Measurements from ENCODE around the gene NMNAT2. TPM values are rescaled to one million over a fixed set of nuclear protein-coding genes. Genes with fewer than 3 reads are reported as not detected.
"Not testable (repeated sequence)": the region's sequence is repeated elsewhere in the genome, so short reads cannot be mapped to it uniquely, and the experiment has no call there.

NMNAT2 gene
- total and polyA plus RNA-seq, 10 of the 15 experiments (the other 5 are each of a cell fraction or from before 2014, with no cell fraction given): 0.02 to 2.0 (median 0.60) TPM

DNA sequence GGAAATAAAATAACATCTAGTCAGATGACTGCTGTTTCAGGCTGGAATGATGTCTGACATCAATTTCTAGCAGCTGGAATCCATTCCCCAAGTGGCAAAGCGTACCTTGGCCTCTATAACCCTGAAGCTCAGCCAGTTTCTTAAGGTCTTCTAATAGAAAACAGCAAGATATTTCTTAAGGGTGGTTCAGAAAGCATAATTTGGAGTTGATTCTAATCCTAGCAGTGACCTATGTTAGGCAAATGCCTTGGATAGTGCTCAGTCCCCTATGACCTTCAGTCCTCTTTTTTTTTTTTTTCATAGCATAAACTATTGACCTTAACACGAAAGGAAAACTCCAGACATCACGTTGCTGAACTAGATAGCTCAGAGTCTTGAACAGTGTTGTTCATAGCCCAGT, 175.6 kb downstream of the NMNAT2 start:
- no peak for TF ChIP-seq HDAC6 (IDR thresholded peaks at IDR 0.05; ENCODE audit: unreplicated experiment)
- no peak for TF ChIP-seq IRF3 (IDR thresholded peaks at IDR 0.05)
- TF ChIP-seq KDM1A (IDR thresholded peaks at IDR 0.05; ENCODE audit: borderline replicate concordance): no peak
- no peak overlapping the region for H3K4me2 ChIP-seq (ENCODE audit: control insufficient read depth, insufficient read depth)
- WGBS (ENCODE audit: insufficient coverage, insufficient replicate concordance, low lambda C conversion rate, missing lambda C conversion rate): 10% methylated on average over 3 of the region's 3 CpGs
- SMC1A ChIA-PET (ENCODE audit: uncharacterized antibody, unreplicated experiment): interaction anchor here (1.1 to 2.0 kb wide), 4 partner anchors 10 to 17 kb away, joined by 3 to 6 read pairs (median 4); no protein-coding TSS in a partner anchor
- no peak overlapping the region for H3K27ac ChIP-seq (ENCODE audit: control insufficient read depth, insufficient read depth)
- H3K4me1 ChIP-seq (ENCODE audit: control insufficient read depth, insufficient read depth, low read length): no peaks in the 10 kb centered on the region
- ATAC-seq: no peak
- no peaks in the 10 kb centered on the region for H3K36me3 ChIP-seq (ENCODE audit: control insufficient read depth in 2 of 2, insufficient read depth in 2 of 2, low read length in 1 of 2)
- no peaks in the 10 kb centered on the region for H3K79me2 ChIP-seq (ENCODE audit: control insufficient read depth, insufficient read depth, low read length)
- H2AFZ ChIP-seq (ENCODE audit: control insufficient read depth, low read depth, low read length): no peak overlapping the region
- no peaks in the 10 kb centered on the region for H4K20me1 ChIP-seq (ENCODE audit: control insufficient read depth, insufficient read depth)
- POLR2A ChIA-PET: no interaction called here
- no peak for DNase-seq (ENCODE audit: low read depth, low spot score)
- FAIRE-seq: no peak
- no TSS peak for BruUV-seq (replicated peaks)
- CTCF ChIA-PET: interaction anchor here (0.8 to 2.5 kb wide), 3 partner anchors 14 to 35 kb away, joined by 3 to 16 read pairs (median 4); no protein-coding TSS in a partner anchor
- in situ Hi-C loops (cut with MboI): no loop called here
- no peaks in the 10 kb centered on the region for H3K27me3 ChIP-seq (replicated peaks in 1 of 2; ENCODE audit: control insufficient read depth in 2 of 2, insufficient read depth in 2 of 2, low read length in 1 of 2)
- RAD21 ChIA-PET (ENCODE audit: unreplicated experiment): interaction anchor here (0.9 to 1.2 kb wide), 2 partner anchors 18 to 35 kb away, joined by 3 read pairs; no protein-coding TSS in a partner anchor
- intact Hi-C loops (cut with micrococcal nuclease; ENCODE audit: unreplicated experiment): no loop called here
- no peaks in the 10 kb centered on the region for H3K9me3 ChIP-seq (replicated peaks; ENCODE audit: control insufficient read depth, insufficient read depth, low read length)
- no peak overlapping the region for H3K9ac ChIP-seq (ENCODE audit: control insufficient read depth, insufficient read depth, low read length)
- H3K4me3 ChIP-seq: no peak overlapping the region

GRCh38 chr1:183241471-183241870, 176.7 kb downstream of the NMNAT2 start:
- Histone ChIP-seq H3K27me3 (replicated peaks in 1 of 2; ENCODE audit: control insufficient read depth in 2 of 2, insufficient read depth in 2 of 2, low read length in 1 of 2) (no peaks in the 10 kb centered on the region), H2AFZ (ENCODE audit: control insufficient read depth, low read depth, low read length) (no peak overlapping the region), H3K4me3 (no peak overlapping the region), H3K9me3 (replicated peaks; ENCODE audit: control insufficient read depth, insufficient read depth, low read length) (no peaks in the 10 kb centered on the region), H3K9ac (ENCODE audit: control insufficient read depth, insufficient read depth, low read length) (no peak overlapping the region), H4K20me1 (ENCODE audit: control insufficient read depth, insufficient read depth) (no peaks in the 10 kb centered on the region), H3K27ac (ENCODE audit: control insufficient read depth, insufficient read depth) (no peak overlapping the region), H3K4me2 (ENCODE audit: control insufficient read depth, insufficient read depth) (no peak overlapping the region), H3K36me3 (ENCODE audit: control insufficient read depth in 2 of 2, insufficient read depth in 2 of 2, low read length in 1 of 2) (no peaks in the 10 kb centered on the region), H3K4me1 (ENCODE audit: control insufficient read depth, insufficient read depth, low read length) (no peaks in the 10 kb centered on the region), H3K79me2 (ENCODE audit: control insufficient read depth, insufficient read depth, low read length) (no peaks in the 10 kb centered on the region)
- RAD21 ChIA-PET (ENCODE audit: unreplicated experiment): no interaction called here
- intact Hi-C loops (cut with micrococcal nuclease; ENCODE audit: unreplicated experiment): no loop called here
- DNase-seq (ENCODE audit: low read depth, low spot score): no peak
- FAIRE-seq: no peak
- ATAC-seq: no peak
- no TSS peak for BruUV-seq (replicated peaks)
- POLR2A ChIA-PET: interaction anchor here (0.6 to 1.0 kb wide), 3 partner anchors 23 to 152 kb away, joined by 3 read pairs; no protein-coding TSS in a partner anchor
- no peak for TF ChIP-seq RELA (IDR thresholded peaks at IDR 0.05; ENCODE audit: borderline replicate concordance, partially characterized antibody)
- TF ChIP-seq HDGF (IDR thresholded peaks at IDR 0.05): no peak
- no peak for TF ChIP-seq ZNF217 (IDR thresholded peaks at IDR 0.05)
- no peak for TF ChIP-seq HDAC2 (IDR thresholded peaks at IDR 0.05)
- 0% methylated on average over 3 of the region's 3 CpGs for WGBS (ENCODE audit: insufficient coverage, insufficient replicate concordance, low lambda C conversion rate, missing lambda C conversion rate)
- SMC1A ChIA-PET (ENCODE audit: uncharacterized antibody, unreplicated experiment): interaction anchor here (1.4 kb wide), 1 partner anchor 36 kb away, joined by 4 read pairs; no protein-coding TSS in a partner anchor
- in situ Hi-C loops (cut with MboI): no loop called here
- CTCF ChIA-PET: interaction anchor here (0.6 to 2.5 kb wide), 5 partner anchors 8 to 28 kb away, joined by 3 to 16 read pairs (median 3); no protein-coding TSS in a partner anchor

DNA sequence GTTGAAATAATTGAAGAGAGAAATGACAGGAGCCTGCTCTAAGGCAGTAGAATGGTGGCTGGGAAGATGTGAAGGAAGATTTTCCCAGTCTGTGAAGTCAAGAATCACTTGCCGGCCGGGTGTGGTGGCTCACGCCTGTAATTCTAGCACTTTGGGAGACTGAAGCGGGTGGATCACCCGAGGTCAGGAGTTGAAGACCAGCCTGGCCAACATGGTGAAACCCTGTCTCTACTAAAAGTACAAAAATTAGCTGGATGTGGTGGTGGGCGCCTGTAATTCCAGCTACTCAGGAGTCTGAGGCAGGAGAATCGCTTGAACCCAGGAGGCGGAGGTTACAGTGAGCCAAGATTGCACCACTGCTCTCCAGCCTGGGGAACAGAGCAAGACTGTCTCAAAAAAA, 177.3 kb downstream of the NMNAT2 start:
- H4K20me1 ChIP-seq (ENCODE audit: control insufficient read depth, insufficient read depth); H3K27ac ChIP-seq (ENCODE audit: control insufficient read depth, insufficient read depth); ATAC-seq; H3K9me3 ChIP-seq (replicated peaks; ENCODE audit: control insufficient read depth, insufficient read depth, low read length); H3K9ac ChIP-seq (ENCODE audit: control insufficient read depth, insufficient read depth, low read length); RAD21 ChIA-PET (ENCODE audit: unreplicated experiment); H3K4me2 ChIP-seq (ENCODE audit: control insufficient read depth, insufficient read depth); H2AFZ ChIP-seq (ENCODE audit: control insufficient read depth, low read depth, low read length); H3K36me3 ChIP-seq (ENCODE audit: control insufficient read depth in 2 of 2, insufficient read depth in 2 of 2, low read length in 1 of 2); FAIRE-seq; H3K79me2 ChIP-seq (ENCODE audit: control insufficient read depth, insufficient read depth, low read length); in situ Hi-C loops (cut with MboI); BruUV-seq (replicated peaks); H3K4me3 ChIP-seq; H3K27me3 ChIP-seq (replicated peaks in 1 of 2; ENCODE audit: control insufficient read depth in 2 of 2, insufficient read depth in 2 of 2, low read length in 1 of 2); intact Hi-C loops (cut with micrococcal nuclease; ENCODE audit: unreplicated experiment); H3K4me1 ChIP-seq (ENCODE audit: control insufficient read depth, insufficient read depth, low read length); DNase-seq (ENCODE audit: low read depth, low spot score): not testable (repeated sequence)
- WGBS (ENCODE audit: insufficient coverage, insufficient replicate concordance, low lambda C conversion rate, missing lambda C conversion rate): 67% methylated on average over 8 of the region's 8 CpGs
- POLR2A ChIA-PET: interaction anchor here (0.6 to 1.0 kb wide), 3 partner anchors 22 to 152 kb away, joined by 3 read pairs; no protein-coding TSS in a partner anchor
- CTCF ChIA-PET: interaction anchor here (0.7 to 2.5 kb wide), 4 partner anchors 8 to 278 kb away, joined by 3 to 16 read pairs (median 3); no protein-coding TSS in a partner anchor
- SMC1A ChIA-PET (ENCODE audit: uncharacterized antibody, unreplicated experiment): interaction anchor here (1.4 to 3.9 kb wide), 2 partner anchors 7 to 35 kb away, joined by 4 to 16 read pairs; no protein-coding TSS in a partner anchor

Measured in GM12878 (cell line).